Measurements from ENCODE around the gene ADARB2.

DNA sequence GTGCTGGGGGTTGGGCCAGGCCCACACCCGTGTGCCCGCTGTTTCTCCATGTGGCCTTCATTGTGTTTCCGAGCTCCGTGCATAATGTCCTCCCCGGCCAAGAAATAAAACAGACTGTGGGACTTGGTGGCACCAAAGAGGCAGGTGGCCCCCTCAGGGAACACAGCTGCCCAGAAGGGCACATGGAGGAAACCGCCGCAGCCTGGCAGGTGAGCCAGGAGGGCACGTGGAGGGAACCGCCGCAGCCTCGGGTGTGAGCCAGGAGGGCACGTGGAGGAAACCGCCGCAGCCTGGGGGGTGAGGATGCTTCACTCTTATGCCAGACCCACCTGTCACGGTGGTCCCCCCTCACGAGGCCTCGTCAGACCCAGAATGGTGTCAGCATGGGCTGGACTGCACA is 392.5 kb downstream of the ADARB2 start:
- TF ChIP-seq CTCF (IDR thresholded peaks at IDR 0.05) (no peak), POLR2A (IDR thresholded peaks at IDR 0.05) (no peak), EP300 (IDR thresholded peaks at IDR 0.05) (no peak)
